Upper lobe of left lung (tissue), 6 donors: Measurements from ENCODE around the gene PDE4B. TPM values are rescaled to one million over a fixed set of nuclear protein-coding genes. Genes with fewer than 3 reads are reported as not detected.

Experiments used
- ATAC-seq, 2 donors: fragments of 200-7000 bp; cut with Tn5 transposase; one replicate each; pipeline ENCODE4 v1.9.1; 2022; ENCODE audit warnings: mild to moderate bottlenecking in 2 of 2, moderate library complexity in 2 of 2; ENCODE audit not compliant: low FRiP score in 2 of 2
- DNase-seq, 2 donors: peaks; one replicate each; pipeline ENCODE4 v3.0.0-alpha.2; 2019 to 2020
- H3K27ac ChIP-seq, 4 donors: fragments of 200-600 bp; sonication (generic); one replicate each; pipeline ENCODE4 v1.5.1; 2016 to 2019
- H3K27me3 ChIP-seq, 4 donors: fragments of 200-600 bp; sonication (generic); one replicate each; pipeline ENCODE4 v1.5.1; 2017 to 2019
- H3K36me3 ChIP-seq, 4 donors: fragments of 200-600 bp; sonication (generic); one replicate each; pipeline ENCODE4 v1.5.1; 2016 to 2019
- H3K4me1 ChIP-seq, 4 donors: fragments of 200-600 bp; sonication (generic); one replicate each; pipeline ENCODE4 v1.5.1; 2018 to 2019
- H3K4me3 ChIP-seq, 4 donors: fragments of 200-600 bp; sonication (generic); one replicate each; pipeline ENCODE4 v1.5.1; 2017 to 2019; ENCODE audit warnings: mild to moderate bottlenecking in 2 of 4, moderate library complexity in 1 of 4
- H3K9me3 ChIP-seq, 4 donors: fragments of 200-600 bp; sonication (generic); one replicate each; pipeline ENCODE4 v1.5.1; 2018 to 2019
- CTCF ChIP-seq, 6 experiments: fragments of 450-650 bp in 4 of 6; fragments of 200-600 bp in 2 of 6; sonication (generic) in 2 of 6; IDR thresholded peaks; one replicate each; pipeline ENCODE4 v1.5.1; 2016 to 2019; ENCODE audit warnings: antibody characterized with exemption in 6 of 6
- EP300 ChIP-seq, 4 donors: sonication (generic); formaldehyde crosslinking; IDR thresholded peaks; one replicate each; pipeline ENCODE4 v1.5.1; 2017; ENCODE audit warnings: antibody characterized with exemption in 4 of 4, control low read depth in 2 of 4
- POLR2A ChIP-seq, 4 donors: fragments of 450-650 bp; IDR thresholded peaks; one replicate each; pipeline ENCODE4 v1.5.1; 2016 to 2017; ENCODE audit warnings: antibody characterized with exemption in 4 of 4, mild to moderate bottlenecking in 2 of 4
- POLR2AphosphoS5 ChIP-seq, 2 donors: sonication (generic); formaldehyde crosslinking; IDR thresholded peaks; one replicate each; pipeline ENCODE4 v1.5.1; 2017; ENCODE audit warnings: antibody characterized with exemption in 2 of 2
- WGBS, 2 donors: methylation state at CpG; one replicate each; pipeline ENCODE4 v1.1.5; 2017 to 2018; 5-methylcytosine and 5-hydroxymethylcytosine counted together
- total RNA-seq, 6 donors: library from RNA; depleted of rRNA in 4 of 6; stranded (reverse); fragments of >200 nt in 4 of 6; gene quantifications; one replicate each; pipeline versions ENCODE4 v1.1.0 to v1.2.1, GENCODE V29; 2016 to 2021
- donor health status: DM: no; HTN: no; CAD: no; lungs with moderate emphysema.
- donor health status: DM: no; HTN: yes; CAD: no; lungs with severe emphysema.

Gene PDE4B
- total RNA-seq, 6 donors from 2014 or later: 8.1 to 61.6 (median 15.9) TPM

- Histone ChIP-seq H3K4me3 (no peak overlapping the region), H3K27ac (no peak overlapping the region), H3K27me3 (no peaks in the 10 kb centered on the region), H3K4me1 (no peaks in the 10 kb centered on the region), H3K9me3 (no peaks in the 10 kb centered on the region), H3K36me3 (no peaks in the 10 kb centered on the region)
- no peak for ATAC-seq
- 94 to 98% methylated on average over 7 of the region's 7 CpGs for WGBS, 2 donors
- TF ChIP-seq POLR2AphosphoS5 (IDR thresholded peaks at IDR 0.05): no peak
- TF ChIP-seq POLR2A (IDR thresholded peaks at IDR 0.05): no peak
- TF ChIP-seq CTCF (IDR thresholded peaks at IDR 0.05): no peak
- no peak for TF ChIP-seq EP300 (IDR thresholded peaks at IDR 0.05)
- DNase-seq: no peak
Observed at GRCh38 chr1:65840683-65841082, 48.0 kb downstream of the PDE4B start.

- Histone ChIP-seq H3K4me3 (no peak overlapping the region), H3K27me3 (no peaks in the 10 kb centered on the region), H3K36me3 (no peaks in the 10 kb centered on the region), H3K9me3 (peaks cover 0 to 8% (median 0%) of the 10 kb centered on the region in 4 donors), H3K4me1 (no peaks in the 10 kb centered on the region), H3K27ac (no peak overlapping the region)
- no peak for TF ChIP-seq POLR2A (IDR thresholded peaks at IDR 0.05)
- TF ChIP-seq POLR2AphosphoS5 (IDR thresholded peaks at IDR 0.05): no peak
- TF ChIP-seq CTCF (IDR thresholded peaks at IDR 0.05): no peak
- TF ChIP-seq EP300 (IDR thresholded peaks at IDR 0.05): no peak
- ATAC-seq (no peak), DNase-seq (no peak)
- 79 to 83% methylated on average over 4 of the region's 4 CpGs for WGBS, 2 donors
Observed at GRCh38 chr1:65844296-65844695, 51.6 kb downstream of the PDE4B start.

GRCh38 chr1:65844821-65845534 is 52.3 kb downstream of the PDE4B start:
- H3K9me3 ChIP-seq: peaks cover 0 to 14% (median 0%) of the 10 kb centered on the region in 4 donors
- no peaks in the 10 kb centered on the region for H3K36me3 ChIP-seq
- TF ChIP-seq EP300 (IDR thresholded peaks at IDR 0.05): no peak
- TF ChIP-seq POLR2A (IDR thresholded peaks at IDR 0.05): no peak
- TF ChIP-seq POLR2AphosphoS5 (IDR thresholded peaks at IDR 0.05): no peak
- no peak for TF ChIP-seq CTCF (IDR thresholded peaks at IDR 0.05)
- no peak overlapping the region for H3K4me3 ChIP-seq
- no peaks in the 10 kb centered on the region for H3K4me1 ChIP-seq
- H3K27me3 ChIP-seq: no peaks in the 10 kb centered on the region
- DNase-seq (no peak), ATAC-seq (peak in 1 of 2 donors; percentile 25)
- no peak overlapping the region for H3K27ac ChIP-seq
- 67 to 82% methylated on average over 3 of the region's 3 CpGs for WGBS, 2 donors

GRCh38 chr1:65845535-65846060 is 52.9 kb downstream of the PDE4B start:
- DNase-seq: no peak
- Histone ChIP-seq H3K27me3 (no peaks in the 10 kb centered on the region), H3K4me1 (no peaks in the 10 kb centered on the region), H3K27ac (no peak overlapping the region), H3K9me3 (peaks cover 0 to 14% (median 2%) of the 10 kb centered on the region in 4 donors), H3K4me3 (no peak overlapping the region), H3K36me3 (no peaks in the 10 kb centered on the region)
- 75 to 77% methylated on average over 7 of the region's 7 CpGs for whole genome bisulfite sequencing, 2 donors
- peak in 1 of 2 donors; percentile 64 for ATAC-seq
- TF ChIP-seq CTCF (IDR thresholded peaks at IDR 0.05) (no peak), POLR2A (IDR thresholded peaks at IDR 0.05) (no peak), POLR2AphosphoS5 (IDR thresholded peaks at IDR 0.05) (no peak), EP300 (IDR thresholded peaks at IDR 0.05) (no peak)

GRCh38 chr1:65846866-65847265 is 54.2 kb downstream of the PDE4B start:
- no peak overlapping the region for H3K4me3 ChIP-seq
- H3K36me3 ChIP-seq: no peaks in the 10 kb centered on the region
- no peak overlapping the region for H3K27ac ChIP-seq
- H3K27me3 ChIP-seq: no peaks in the 10 kb centered on the region
- DNase-seq (no peak), ATAC-seq (peak in 1 of 2 donors; percentile 32)
- no peaks in the 10 kb centered on the region for H3K4me1 ChIP-seq
- no peak for TF ChIP-seq POLR2AphosphoS5 (IDR thresholded peaks at IDR 0.05)
- TF ChIP-seq POLR2A (IDR thresholded peaks at IDR 0.05): no peak
- TF ChIP-seq EP300 (IDR thresholded peaks at IDR 0.05): no peak
- TF ChIP-seq CTCF (IDR thresholded peaks at IDR 0.05): no peak
- peaks cover 0 to 14% (median 2%) of the 10 kb centered on the region in 4 donors for H3K9me3 ChIP-seq
